A549 (cell line): ENCODE results near the gene PTPRD.

ENCODE experiments used
- CBX8 ChIP-seq: fragments of 200-600 bp; sonication (generic); IDR thresholded peaks from 2 replicates; pipeline ENCODE4 v1.6.1; 2016
- CTCF ChIP-seq: fragments of >200 bp; sonication (Bioruptor Twin); formaldehyde crosslinking; IDR thresholded peaks from 3 replicates; pipeline ENCODE4 v1.5.1; 2016
- EP300 ChIP-seq, 2 experiments: fragments of >200 bp; sonication (Bioruptor Twin); formaldehyde crosslinking; IDR thresholded peaks; 2 replicates in 1 of 2; 3 replicates in 1 of 2; pipeline ENCODE4 v1.6.1; 2016 to 2017
- HOXB5 ChIP-seq: fragments of 250-450 bp; sonication (Bioruptor Pico); IDR thresholded peaks from 2 replicates; pipeline ENCODE4 v1.5.0; 2020; ENCODE audit warnings: mild to moderate bottlenecking, moderate library complexity
- KDM1A ChIP-seq: fragments of 200-600 bp; sonication (generic); IDR thresholded peaks from 2 replicates; pipeline ENCODE4 v1.6.1; 2016; ENCODE audit warnings: low read depth, mild to moderate bottlenecking
- MAZ ChIP-seq: fragments of 150-350 bp; IDR thresholded peaks from 2 replicates; pipeline ENCODE4 v1.6.1; 2014; ENCODE audit warnings: antibody characterized with exemption, low read depth, low read length, borderline replicate concordance
- NR3C1 ChIP-seq: fragments of >200 bp; sonication (Bioruptor Twin); formaldehyde crosslinking; IDR thresholded peaks from 3 replicates; pipeline ENCODE4 v1.6.1; 2017
- POLR2A ChIP-seq: IDR thresholded peaks from 2 replicates; pipeline ENCODE4 v1.6.1; 2012; ENCODE audit warnings: mild to moderate bottlenecking, low read length
- RCOR1 ChIP-seq: fragments of 150-350 bp; IDR thresholded peaks from 2 replicates; pipeline ENCODE4 v1.6.1; 2014; ENCODE audit warnings: antibody characterized with exemption, low read length, low read depth
- REST ChIP-seq: fragments of 200-600 bp; sonication (generic); IDR thresholded peaks from 2 replicates; pipeline ENCODE4 v1.6.1; 2016; ENCODE audit warnings: antibody characterized with exemption, mild to moderate bottlenecking, moderate library complexity
- RNF2 ChIP-seq: fragments of 200-600 bp; sonication (generic); IDR thresholded peaks from 2 replicates; pipeline ENCODE4 v1.6.1; 2016; ENCODE audit warnings: low read depth, mild to moderate bottlenecking, antibody characterized with exemption, moderate library complexity, borderline replicate concordance

- TF ChIP-seq HOXB5 (CRISPR knock-in tag) (no peak), NR3C1 (no peak), KDM1A (no peak), CTCF (no peak), EP300 (IDR thresholded peaks at IDR 0.05) (no peak), RCOR1 (no peak), REST (no peak), RNF2 (no peak), CBX8 (no peak), POLR2A (no peak), MAZ (no peak)
Observed at GRCh38 chr9:9743822-9744221, 869.0 kb downstream of the PTPRD start.
